Activated T-cell treated with anti-CD3 and anti-CD28 coated beads for 24 hours (primary cell): ENCODE results near the gene PAGE5.

Experiments used
- DNase-seq: peaks from one replicate; pipeline ENCODE4 v3.0.0-alpha.2; 2020; ENCODE audit warnings: low read depth

The PAGE5 gene, protein sequence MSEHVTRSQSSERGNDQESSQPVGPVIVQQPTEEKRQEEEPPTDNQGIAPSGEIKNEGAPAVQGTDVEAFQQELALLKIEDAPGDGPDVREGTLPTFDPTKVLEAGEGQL

DNA sequence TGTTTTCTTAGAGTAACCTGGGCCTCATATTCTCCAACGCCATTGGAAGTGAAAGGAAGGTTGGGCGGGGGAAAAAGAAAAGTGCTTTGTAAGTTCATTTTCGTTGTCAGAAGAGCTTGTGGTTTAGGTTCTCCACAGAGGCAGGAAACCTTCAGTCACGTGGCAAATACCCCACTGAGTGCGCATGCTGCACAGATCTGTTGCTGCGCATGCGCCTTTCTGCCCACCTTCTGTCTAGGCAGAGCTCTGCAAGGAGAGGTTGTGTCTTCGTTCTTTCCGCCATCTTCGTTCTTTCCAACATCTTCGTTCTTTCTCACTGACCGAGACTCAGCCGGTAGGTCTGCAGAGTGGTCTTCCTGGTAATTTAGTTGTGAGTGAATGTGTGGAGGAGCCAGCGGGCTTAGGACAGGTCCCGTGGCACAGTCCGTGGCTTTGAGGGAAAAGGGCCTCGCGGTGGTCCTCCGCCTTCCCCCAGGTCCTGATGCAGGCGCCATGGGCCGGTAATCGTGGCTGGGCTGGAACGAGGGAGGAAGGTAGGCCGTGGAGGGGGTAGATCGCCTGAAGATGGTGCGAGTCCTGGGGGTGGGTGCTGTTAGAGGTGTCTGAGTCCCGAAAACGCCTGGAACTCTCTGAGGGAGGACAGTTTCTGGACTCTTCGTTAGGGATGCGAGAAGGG, at the start of gene PAGE5:
Gene PAGE5, plus strand, starts transcription at position 228 of the 676 bp plus-strand sequence. CDS start 1,037 bp downstream, outside the sequence.
- DNase-seq = no peak

DNA sequence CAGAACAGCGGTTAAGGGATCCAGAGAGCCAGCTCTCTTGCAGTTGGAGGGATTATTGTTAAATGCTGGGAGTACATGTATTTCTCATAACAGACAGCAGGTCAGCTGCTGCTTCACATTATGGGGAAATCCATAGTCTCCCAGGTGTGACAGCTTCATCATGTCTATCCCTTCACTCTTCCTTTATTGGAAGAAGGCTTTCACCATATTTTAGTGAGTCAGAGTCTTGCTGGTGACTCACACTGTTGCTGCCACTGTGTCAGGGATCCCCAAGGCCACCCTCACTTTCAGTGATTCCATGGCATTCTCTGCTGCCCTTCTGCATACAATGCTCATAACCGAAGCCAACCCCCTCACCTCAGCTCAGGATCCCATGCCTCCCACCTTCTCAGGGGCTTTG, 32.9 kb upstream of the PAGE5 start:
- no peak for DNase-seq

DNA sequence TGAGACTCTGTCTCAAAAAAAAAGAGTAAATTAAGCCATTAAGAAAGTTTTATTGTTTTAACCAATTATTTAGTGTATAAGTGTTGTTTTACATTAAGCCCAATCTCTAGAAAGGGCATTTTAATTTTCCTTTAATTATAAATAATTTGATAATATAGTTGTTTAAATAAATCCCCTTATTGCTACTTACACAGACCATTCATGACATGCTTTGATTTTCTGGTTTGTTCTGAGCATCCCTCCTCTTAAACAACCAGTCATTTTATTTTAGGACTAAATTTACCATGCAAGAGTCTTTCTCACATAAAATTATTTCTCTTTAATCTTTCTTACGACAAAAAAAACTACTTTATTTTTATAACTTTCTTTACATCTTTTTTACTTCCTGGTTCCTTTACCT, 23.5 kb upstream of the PAGE5 start:
- no peak for DNase-seq

DNA sequence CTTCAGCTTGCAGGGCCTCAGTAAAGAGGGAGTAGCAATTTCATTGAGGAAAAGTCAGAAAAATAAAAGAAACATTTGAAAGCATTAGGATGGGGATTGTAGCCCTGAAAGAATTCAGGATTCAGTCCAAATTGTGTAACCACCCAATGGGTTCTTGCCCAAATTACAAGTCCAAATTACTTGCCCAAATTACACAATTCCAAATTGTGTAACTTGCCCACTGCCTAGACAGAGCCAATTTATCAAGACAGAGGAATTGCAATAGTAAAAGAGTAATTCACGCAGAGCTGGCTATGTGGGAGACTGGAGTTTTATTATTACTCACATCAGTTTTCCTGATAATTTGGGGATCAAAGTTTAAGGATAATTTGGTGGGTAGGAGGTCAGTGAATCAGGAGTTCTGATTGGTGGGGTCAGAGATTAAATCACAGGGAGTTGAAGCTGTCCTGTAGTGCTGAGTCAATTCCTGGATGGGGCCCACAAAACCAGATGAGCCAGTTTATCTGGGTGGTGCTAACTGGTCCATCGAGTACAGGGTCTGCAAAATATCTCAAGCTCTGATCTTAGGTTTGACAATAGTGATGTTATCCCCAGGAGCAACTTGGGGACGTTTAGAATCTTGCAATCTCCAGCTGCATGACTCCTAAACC, 18.1 kb upstream of the PAGE5 start:
- no peak for DNase-seq

DNA sequence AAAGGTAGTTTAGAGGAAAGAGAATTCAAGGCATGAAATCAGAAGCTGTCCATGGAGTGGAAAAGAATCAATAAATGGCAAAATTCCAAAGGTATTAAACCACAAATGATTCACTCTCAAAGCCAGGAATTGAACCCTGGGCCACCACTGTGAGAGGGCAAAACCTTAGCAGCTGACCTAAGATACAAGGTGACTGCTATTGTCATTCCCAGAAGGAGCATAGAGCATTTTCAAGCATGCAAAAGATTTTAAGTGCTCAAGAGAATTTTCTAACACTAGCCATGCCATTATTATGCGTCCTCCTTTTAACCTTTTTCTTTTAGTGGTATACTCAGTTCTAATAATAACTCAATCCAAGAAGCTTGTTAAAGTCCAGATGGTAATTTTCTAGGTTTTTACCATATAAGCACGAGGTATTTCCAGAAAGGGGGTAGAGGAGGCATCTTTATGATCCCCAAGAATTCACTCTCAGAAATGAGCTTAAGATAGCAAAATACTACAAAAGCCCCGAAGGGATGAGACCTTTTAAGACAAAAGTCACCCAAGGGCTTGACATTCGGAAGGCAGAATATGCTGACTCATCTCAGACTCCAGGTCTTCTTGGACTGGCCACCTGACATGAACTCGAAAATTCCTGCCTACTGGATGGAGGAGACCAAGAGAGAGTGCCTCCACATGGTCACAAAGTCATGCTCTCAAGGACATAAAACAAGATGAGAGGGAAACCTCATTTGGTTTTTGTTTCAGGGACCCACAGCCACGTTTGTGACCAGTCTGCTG, 13.8 kb upstream of the PAGE5 start:
- no peak for DNase-seq

DNA sequence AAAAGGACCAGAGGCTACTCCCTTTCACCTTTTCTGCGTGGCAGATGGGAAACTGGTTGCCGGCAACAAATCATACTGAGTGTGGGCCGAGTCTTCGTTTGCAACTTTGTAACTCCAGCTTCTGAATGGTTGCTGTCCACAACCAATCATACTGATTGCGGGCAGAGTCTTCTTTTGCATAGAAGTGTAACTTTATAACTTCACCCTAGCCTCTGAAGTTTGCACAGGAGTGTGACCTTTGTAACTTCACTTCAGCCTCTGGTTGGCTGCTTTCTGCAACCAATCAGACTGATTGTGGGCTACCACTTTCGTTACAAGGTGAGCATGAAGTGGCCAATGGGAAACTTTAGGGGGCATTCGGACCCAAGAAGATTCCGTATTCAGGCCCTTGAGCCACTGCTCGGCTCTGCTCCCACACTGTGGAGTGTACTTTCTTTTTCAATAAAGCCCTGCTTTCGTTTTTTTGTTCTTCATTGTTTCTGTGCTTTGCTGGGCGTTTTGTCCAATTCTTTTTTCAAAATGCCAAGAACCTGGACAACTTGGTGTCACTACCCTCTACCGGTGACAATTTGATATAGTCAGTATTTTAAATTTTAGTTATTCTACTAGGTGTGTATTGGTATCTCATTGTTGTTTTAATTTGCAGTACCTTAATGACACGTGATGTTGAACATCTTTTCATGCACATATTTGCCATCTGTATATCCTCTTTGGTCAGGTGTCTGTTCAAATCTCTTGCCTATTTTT, 9.0 kb upstream of the PAGE5 start:
- DNase-seq = no peak

DNA sequence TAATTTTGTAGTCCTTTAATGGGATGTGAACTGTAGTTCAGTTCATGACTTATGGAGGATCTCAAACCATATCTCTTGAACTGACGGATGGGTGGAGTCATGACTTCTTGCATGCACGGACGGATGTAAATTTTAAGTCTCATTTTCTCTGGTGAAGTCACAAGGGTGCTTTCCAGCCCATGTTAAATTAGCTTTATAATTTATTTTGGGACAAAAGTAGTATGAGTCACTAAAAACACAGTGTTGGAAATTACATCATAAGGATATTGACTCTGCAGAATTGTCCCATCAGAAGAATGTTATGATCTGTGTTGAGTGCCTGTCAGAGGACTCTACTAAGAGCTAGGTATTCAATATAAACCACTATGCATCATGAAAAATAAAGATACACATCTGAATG, 6.8 kb upstream of the PAGE5 start:
- no peak for DNase-seq

DNA sequence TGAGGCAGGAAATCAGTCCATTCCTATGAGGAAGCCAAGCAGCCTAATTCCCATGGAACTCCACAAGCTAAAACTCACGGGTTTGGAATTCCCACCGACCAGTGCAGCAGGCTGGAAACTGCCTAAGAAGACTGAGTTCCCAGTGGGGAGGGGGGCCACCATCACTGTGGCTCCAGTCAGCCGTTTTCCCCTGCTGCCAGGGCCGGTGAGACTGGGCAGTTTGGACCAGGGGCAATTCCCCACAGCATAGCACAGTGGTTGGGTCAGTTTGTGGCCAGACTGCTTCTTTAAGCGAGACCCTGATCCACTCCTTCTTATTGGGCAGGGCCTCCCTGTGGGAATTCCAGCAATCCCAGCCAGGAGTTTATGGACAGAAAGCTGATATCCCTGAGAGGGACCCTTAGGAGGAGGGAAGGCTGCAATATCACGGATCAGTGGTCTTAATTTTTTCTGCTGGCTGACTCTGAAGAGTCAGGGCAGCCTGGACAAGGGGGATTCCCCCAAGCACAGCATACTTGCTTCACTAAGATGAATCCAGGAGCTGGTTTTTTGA, 20.7 kb downstream of the PAGE5 start:
- DNase-seq = no peak

DNA sequence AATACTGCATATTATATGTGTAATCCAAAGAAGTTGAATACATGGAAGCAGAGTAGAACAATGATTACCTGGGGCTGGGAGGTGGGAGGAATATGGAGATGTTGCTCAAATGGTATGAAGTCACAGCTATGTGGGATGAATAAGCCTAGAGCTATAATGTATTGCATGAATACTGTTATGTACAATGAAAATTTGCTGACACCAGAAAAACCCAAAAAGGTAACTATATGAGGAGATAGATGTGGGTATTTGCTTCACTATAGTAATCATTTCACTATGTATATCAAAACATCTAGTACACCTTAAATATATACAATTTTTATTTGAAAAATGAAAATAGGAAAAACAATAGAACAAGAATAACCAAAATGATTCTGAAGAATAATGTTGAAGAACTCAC, 33.4 kb downstream of the PAGE5 start:
- no peak for DNase-seq

DNA sequence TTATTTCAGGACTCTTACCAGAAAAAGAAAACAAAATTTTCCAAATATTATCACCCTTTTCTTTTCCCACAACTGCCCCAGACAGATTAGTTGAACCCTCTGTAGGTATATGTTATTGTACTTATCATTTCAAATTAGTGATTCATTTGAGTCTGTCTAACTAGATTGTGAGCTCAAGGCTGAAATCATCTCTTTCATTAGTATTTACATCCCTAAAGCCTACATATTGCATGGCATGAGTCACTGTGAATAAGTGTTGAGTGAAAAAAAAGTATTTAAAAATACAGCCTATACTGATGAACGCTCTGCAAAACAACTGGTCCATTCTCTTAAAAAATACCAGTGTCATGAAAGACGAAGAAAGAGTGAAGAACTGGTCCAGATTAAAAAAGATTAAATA, 40.7 kb downstream of the PAGE5 start:
- no peak for DNase-seq

DNA sequence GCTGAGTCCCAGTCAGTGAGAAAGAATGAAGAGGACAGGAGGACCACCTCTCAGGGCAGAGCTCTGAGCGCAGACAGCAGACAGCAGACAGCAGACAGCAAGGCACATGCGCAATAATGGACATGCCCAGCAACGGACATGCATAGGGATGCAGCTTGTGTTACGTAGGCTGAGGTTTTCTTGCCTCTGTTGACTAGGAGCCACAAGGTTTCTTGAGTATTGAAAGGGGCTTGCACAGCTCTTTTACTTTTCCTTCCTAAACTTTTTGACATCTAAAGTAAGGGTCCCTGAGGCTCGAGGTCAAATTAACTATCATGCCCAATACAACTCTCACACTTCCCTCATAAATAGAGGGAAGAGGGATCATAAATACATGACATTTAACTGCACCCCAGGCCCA, 44.7 kb downstream of the PAGE5 start, which contains the start of gene PAGE3:
Gene PAGE3, minus strand, starts transcription at position 101 of the 400 bp plus-strand sequence. CDS start 1,013 bp downstream, outside the sequence.
- DNase-seq = no peak
